GM23248 (cell line): Measurements from ENCODE around the gene PDE1A.

Source experiments
- EZH2 ChIP-seq: fragments of 200-600 bp; sonication (generic); IDR thresholded peaks from 2 replicates; pipeline ENCODE4 v1.6.1; 2018; ENCODE audit warnings: antibody characterized with exemption, mild to moderate bottlenecking; ENCODE audit not compliant: insufficient read depth, poor library complexity, severe bottlenecking
- EZH2phosphoT487 ChIP-seq: fragments of 200-600 bp; sonication (generic); IDR thresholded peaks from 2 replicates; pipeline ENCODE4 v1.6.1; 2018; ENCODE audit warnings: antibody characterized with exemption, moderate library complexity, mild to moderate bottlenecking, low read depth; ENCODE audit not compliant: insufficient read depth

DNA sequence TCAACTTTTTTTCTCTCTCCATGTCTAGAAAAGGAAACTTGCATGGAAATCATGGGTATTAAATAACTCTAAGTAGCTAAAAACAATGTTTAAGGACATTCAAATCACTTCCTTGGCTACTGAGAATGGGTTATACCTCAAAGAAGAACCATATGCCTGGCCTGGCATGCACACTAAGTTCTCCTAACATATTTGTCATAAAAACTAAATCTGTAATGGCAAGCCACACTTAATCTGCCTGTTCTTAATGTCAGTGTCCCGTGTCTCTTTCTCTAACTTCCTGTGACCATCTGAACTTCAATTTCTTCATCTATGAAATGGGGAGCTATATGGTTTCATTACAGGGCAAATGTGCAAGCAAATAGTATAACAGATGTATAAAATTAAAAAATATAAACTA, 11.1 kb downstream of the PDE1A start:
- TF ChIP-seq EZH2phosphoT487 (no peak), EZH2 (no peak)
